HFF-Myc (cell line): Measurements from ENCODE around the gene FEN1.

ENCODE experiments used
- DNase-seq: peaks from one replicate; pipeline ENCODE4 v3.0.0-alpha.2; 2011; ENCODE audit warnings: low read depth; ENCODE audit errors: extremely low read depth
- H3K4me3 ChIP-seq: replicated peaks from 2 replicates; pipeline ENCODE4 v1.5.1; 2011; ENCODE audit warnings: low read depth, mild to moderate bottlenecking, control low read depth, low read length
- TF ChIP-seq, protein P1 (sequence below): IDR thresholded peaks from 2 replicates; pipeline ENCODE4 v1.5.1; 2012; ENCODE audit warnings: mild to moderate bottlenecking, low read depth, low read length, control low read depth; ENCODE audit errors: missing control alignments

Gene FEN1

GRCh38 chr11:61787928-61788491, 4.7 kb upstream of the FEN1 start:
- TF ChIP-seq, protein P1, sequence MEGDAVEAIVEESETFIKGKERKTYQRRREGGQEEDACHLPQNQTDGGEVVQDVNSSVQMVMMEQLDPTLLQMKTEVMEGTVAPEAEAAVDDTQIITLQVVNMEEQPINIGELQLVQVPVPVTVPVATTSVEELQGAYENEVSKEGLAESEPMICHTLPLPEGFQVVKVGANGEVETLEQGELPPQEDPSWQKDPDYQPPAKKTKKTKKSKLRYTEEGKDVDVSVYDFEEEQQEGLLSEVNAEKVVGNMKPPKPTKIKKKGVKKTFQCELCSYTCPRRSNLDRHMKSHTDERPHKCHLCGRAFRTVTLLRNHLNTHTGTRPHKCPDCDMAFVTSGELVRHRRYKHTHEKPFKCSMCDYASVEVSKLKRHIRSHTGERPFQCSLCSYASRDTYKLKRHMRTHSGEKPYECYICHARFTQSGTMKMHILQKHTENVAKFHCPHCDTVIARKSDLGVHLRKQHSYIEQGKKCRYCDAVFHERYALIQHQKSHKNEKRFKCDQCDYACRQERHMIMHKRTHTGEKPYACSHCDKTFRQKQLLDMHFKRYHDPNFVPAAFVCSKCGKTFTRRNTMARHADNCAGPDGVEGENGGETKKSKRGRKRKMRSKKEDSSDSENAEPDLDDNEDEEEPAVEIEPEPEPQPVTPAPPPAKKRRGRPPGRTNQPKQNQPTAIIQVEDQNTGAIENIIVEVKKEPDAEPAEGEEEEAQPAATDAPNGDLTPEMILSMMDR = peak; percentile 61
- DNase-seq = peak; percentile 7
- no peak overlapping the region for H3K4me3 ChIP-seq

DNA sequence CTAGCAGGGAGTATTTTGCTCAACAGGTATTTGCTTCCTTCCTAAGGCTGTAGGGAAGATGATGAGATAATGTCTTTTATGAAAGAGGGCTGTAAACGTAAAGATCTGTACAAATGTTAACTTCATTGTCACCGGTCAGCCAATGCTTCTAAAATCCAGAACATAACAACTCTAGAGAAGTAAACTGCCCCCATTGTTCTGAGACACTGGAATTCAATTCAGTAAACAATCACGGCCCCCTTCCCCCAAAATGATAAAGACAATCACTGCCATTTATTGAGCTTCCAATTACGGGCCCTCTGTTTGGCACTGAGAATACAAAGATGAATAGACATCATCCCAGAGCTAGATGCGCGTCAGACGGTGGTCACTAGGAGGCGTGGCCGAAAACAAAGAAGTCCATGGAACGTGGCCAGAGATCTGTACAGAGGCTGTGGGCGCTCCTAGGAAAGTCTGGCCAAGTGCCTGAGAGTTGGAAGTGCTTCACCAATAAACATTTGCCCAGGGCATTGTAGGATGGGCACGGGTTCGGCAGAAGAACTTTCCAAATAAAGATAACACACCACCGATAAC, 888 bp upstream of the FEN1 start:
- peak overlapping the region; percentile 99 for H3K4me3 ChIP-seq
- DNase-seq = peak; percentile 73
- TF ChIP-seq, protein P1 = no peak

- TF ChIP-seq, protein P1 = no peak
- peak overlapping the region; percentile 99 for H3K4me3 ChIP-seq
- DNase-seq = no peak
These were observed 545 bp downstream of the FEN1 start for GRCh38 chr11:61793083-61793828.

GRCh38 chr11:61793829-61794204, 1.1 kb downstream of the FEN1 start:
- no peak for DNase-seq
- TF ChIP-seq, protein P1 = no peak
- peak overlapping the region; percentile 99 for H3K4me3 ChIP-seq

- TF ChIP-seq, protein P1 = no peak
- DNase-seq = no peak
- peak overlapping the region; percentile 99 for H3K4me3 ChIP-seq
These were observed 1.9 kb downstream of the FEN1 start for GRCh38 chr11:61794579-61794978.

- H3K4me3 ChIP-seq = no peak overlapping the region
- TF ChIP-seq, protein P1 = no peak
- no peak for DNase-seq
These were observed 2.7 kb downstream of the FEN1 start for GRCh38 chr11:61795459-61795858.
